GM18868 (cell line): Measurements from ENCODE around the gene CPED1.

ENCODE experiments used
- ATAC-seq: cut with Tn5 transposase; IDR thresholded peaks from one replicate; pipeline ENCODE4 v1.9.1; 2021; ENCODE audit warnings: mild to moderate bottlenecking, moderate library complexity; ENCODE audit not compliant: unreplicated experiment

Gene CPED1

GRCh38 chr7:121082400-121083101 lies 94.0 kb downstream of the CPED1 start:
- ATAC-seq, result no peak

DNA sequence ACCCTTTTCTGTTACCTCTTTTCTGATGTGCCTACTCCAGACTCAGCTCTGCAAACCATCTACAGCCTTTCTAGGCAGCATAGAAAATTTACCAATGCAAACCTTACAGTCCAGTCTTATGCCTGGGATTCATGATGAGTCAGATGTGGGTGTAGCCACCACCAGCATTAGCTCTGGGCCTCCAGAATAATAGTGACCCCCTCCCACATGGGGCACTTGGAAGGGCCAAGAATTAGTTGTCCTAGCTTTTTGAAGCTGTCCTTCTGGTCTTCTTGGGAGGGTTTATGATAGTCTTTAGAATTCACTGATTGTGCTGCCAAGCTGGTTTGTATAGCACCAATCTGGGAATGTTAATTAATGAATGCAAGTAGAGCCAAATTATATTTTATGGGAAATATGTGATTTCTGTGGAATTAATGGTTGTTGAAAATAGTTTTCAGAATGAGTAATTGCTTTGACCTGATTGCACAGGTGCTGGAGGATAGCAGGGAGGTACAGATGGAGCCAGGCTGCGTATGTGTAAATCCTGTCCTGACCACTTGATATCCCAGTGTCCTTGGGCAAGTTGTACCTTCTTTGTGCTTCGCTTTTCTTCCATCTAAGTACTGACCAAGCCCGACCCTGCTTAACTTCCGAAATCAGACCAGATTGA lies 94.8 kb downstream of the CPED1 start:
- ATAC-seq, result no peak

DNA sequence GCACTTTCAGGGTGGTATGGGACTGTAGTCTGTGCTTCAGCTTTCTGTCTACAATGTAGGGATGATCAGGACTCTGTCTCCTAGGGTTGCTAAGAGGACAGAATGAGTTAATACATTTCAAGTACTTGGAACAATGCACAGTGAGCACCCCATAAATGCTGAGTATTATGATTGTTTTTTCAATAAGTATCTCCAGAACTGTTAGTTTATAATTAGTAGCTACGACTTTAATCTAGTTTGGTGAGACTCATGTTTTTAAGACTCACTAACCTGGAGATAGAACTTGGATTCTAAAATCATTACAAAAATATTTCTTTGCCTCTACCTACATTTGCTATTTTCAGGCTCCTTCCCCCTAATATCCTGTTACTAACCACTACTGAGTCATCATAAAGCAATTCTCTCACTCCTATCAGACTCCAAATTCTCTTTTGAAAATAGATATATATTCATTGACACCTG lies 95.3 kb downstream of the CPED1 start:
- no peak for ATAC-seq

GRCh38 chr7:121084256-121084655 lies 95.7 kb downstream of the CPED1 start:
- ATAC-seq, result no peak

- no peak for ATAC-seq
Observed at GRCh38 chr7:121084748-121085336, 96.3 kb downstream of the CPED1 start.

DNA sequence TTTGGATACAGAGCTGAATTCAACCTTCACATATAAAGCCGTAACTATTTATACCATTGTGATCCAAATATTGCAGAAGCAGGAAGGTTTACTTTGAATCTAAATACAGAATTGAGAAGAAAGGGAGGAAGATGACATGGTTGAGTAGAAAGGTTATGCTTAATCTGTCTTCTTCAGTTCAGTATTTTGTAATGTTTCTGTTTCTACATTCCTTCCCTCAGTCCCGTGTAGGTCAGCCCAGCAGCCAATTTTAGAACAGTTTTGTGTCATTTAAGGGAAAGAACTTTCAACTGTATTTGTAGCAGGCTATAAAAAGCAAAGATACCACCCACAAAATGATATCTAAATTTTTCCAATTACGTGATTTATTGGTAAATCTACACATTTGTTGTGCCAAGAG lies 97.4 kb downstream of the CPED1 start:
- no peak for ATAC-seq

DNA sequence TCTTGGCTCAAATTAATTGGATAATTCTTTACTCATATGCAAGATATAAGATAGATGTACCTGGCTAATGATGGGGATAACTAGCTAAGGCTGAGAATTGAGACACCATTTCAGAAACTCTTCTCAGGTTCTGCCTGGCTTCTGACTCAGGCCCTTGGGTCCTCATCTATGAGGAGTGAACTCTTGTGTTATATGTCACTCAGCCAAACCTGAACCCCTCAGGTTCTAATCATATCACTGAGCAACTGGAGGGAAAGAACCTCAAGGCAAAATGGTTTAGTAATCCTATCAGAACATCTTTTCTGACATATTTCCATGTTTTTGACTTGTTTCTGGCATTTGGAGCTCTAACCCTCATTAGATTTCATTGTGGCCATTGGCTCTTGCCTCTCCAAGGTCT lies 100.4 kb downstream of the CPED1 start:
- no peak for ATAC-seq

- no peak for ATAC-seq
Observed at GRCh38 chr7:121094829-121095228, 106.3 kb downstream of the CPED1 start.

DNA sequence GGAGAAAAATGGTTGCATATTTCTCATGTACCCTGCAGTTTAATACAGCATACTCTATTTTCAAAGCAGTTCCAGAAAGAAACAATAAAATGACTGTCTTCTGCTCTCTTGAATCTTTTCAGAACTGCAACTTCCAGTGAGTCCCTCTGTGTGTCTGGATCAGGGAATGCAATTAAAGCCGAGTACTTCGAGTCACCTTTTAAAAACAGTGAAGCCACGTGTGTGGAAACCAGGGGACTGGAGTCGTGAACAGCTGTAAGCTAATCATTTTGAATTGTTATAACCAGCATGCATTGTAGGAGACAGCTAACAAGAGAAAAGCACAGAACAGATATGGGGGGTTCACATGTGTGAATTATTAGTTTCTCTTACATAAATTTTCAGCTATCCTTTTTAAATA lies 109.1 kb downstream of the CPED1 start:
- no peak for ATAC-seq

- ATAC-seq, result no peak
Observed at GRCh38 chr7:121099572-121099971, 111.1 kb downstream of the CPED1 start.

- no peak for ATAC-seq
Observed at GRCh38 chr7:121101083-121101482, 112.6 kb downstream of the CPED1 start.

GRCh38 chr7:121101621-121102020 lies 113.1 kb downstream of the CPED1 start:
- no peak for ATAC-seq

- no peak for ATAC-seq
Observed at GRCh38 chr7:121102619-121103018, 114.1 kb downstream of the CPED1 start.

GRCh38 chr7:121103086-121103485 lies 114.6 kb downstream of the CPED1 start:
- ATAC-seq, result no peak

DNA sequence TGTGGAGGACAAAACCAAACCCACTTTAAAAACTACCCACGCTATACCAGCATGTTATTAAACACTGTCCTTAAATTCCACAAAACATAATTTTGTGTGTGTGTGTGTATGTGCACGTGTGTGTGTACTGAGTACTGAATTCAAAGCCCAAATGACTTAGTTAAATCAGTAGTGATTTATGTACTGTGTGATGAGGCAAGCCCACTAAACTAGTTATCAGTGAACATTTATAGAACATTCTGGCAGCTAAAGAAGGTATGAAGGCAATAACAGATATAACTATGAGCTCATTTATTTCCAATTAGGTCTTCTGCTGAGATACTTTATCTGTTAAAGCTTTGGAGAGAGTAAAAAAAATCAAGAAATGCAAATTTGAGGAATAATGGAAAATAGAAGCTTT lies 115.1 kb downstream of the CPED1 start:
- no peak for ATAC-seq

DNA sequence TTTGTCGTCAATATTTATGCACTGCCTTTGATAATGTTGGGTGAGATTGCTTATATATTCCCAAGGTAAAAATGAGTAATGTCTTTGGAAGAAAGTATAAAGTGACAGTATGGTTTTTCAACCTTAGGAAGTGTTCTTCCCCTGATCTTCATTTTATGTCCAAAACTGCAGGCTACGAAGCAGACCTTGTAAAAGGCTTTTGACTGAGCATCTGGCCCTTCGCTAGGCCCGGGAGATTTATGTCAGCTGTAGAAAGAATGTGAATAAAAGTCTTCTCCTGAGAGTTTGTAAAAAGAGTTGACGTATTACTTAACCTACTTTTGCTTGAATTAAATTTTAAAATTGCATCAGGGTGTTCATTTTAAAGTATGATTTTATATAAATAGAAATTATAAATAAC lies 116.8 kb downstream of the CPED1 start:
- no peak for ATAC-seq

DNA sequence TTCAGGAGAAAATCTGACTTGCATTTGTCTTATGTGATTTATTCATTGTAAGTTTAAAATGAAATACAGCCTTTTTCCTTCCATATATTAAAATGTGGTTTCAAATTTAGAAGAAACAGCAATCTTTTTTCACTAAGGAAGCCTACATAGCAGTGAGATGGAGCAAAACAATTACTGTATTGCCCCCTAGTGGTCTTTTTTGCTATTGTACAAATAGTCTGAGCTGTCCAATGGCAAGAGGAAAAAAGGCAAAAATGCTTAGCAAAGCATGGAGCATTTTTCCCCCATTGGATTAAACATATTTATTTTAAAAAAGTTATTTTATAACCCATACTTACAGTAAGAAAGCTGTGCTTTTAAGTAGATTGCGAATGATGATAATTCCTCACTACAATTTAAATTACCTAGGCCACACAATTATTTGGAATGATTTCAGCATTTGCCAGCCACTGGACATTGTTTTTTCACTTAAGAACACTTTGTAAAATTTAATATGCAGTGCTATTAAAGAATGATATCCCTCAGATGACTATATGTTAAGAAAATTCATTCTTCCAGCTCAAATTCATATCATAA lies 119.5 kb downstream of the CPED1 start:
- peak; percentile 94 for ATAC-seq

- ATAC-seq, result no peak
Observed at GRCh38 chr7:121109145-121109544, 120.6 kb downstream of the CPED1 start.

- ATAC-seq, result no peak
Observed at GRCh38 chr7:121113288-121113687, 124.8 kb downstream of the CPED1 start.

- no peak for ATAC-seq
Observed at GRCh38 chr7:121116396-121116795, 127.9 kb downstream of the CPED1 start.

DNA sequence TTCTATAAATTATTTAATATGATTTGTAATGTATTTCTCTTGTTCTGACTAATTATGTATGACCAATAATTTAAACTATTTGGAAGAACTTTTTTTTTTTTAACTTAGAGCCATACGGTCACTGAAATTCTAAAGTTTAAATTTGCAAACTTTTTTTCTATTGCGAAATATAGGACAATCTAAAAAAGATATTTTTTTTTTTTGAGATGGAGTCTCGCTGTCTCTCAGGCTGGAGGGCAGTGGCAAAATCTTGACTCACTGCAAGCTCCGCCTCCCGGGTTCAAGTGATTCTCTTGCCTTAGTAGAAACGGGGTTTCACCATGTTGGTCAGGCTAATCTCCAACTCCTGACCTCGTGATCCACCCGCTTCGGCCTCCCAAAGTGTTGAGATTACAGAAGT lies 130.5 kb downstream of the CPED1 start:
- ATAC-seq, result no peak

DNA sequence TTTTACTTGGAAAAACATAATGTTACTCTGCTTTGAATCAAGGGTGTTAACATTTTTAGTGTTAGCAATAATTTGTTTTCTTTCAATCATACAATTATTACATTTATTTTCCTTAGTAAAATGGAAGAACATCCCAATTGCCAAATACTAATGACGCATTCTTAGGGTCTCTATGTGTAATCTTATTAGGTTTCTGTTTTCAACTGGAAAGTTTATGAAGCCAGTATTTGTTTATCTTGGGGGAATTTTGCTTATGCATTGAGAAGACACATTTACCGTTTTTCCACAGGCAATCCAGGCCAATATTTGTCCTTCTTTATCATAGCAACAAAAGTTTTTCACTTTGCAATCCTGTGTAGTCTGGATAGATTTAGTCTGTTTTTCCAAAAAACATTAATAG lies 134.5 kb downstream of the CPED1 start:
- no peak for ATAC-seq
